HCT116 (cell line): ENCODE data around the gene ZDHHC14.

Experiments used
- EGR1 ChIP-seq: IDR thresholded peaks from 2 replicates; pipeline ENCODE4 v1.6.1; 2012; ENCODE audit warnings: low read depth
- EZH2phosphoT487 ChIP-seq: fragments of 200-600 bp; IDR thresholded peaks from 2 replicates; pipeline ENCODE4 v1.6.1; 2018; ENCODE audit warnings: antibody characterized with exemption, borderline replicate concordance
- POLR2A ChIP-seq: IDR thresholded peaks from 2 replicates; pipeline ENCODE4 v1.7.0; 2011; ENCODE audit warnings: borderline replicate concordance; ENCODE audit not compliant: insufficient read depth, insufficient read length; ENCODE audit errors: extremely low read depth
- POLR2AphosphoS5 ChIP-seq: IDR thresholded peaks from 2 replicates; pipeline ENCODE4 v1.6.1; 2011; ENCODE audit warnings: mild to moderate bottlenecking, low read depth, low read length, moderate library complexity
- TCF7L2 ChIP-seq: IDR thresholded peaks from 2 replicates; pipeline ENCODE4 v1.7.0; 2011; ENCODE audit warnings: borderline replicate concordance, inconsistent platforms; ENCODE audit not compliant: insufficient read depth, insufficient read length; ENCODE audit errors: extremely low read depth
- TF ChIP-seq, protein P1 (sequence below): IDR thresholded peaks from 2 replicates; pipeline ENCODE4 v1.6.1; 2011; ENCODE audit warnings: mild to moderate bottlenecking, low read length, moderate library complexity; ENCODE audit not compliant: insufficient replicate concordance; ENCODE audit errors: extremely low read depth
- TF ChIP-seq, protein P2 (sequence below), 3 experiments: fragments of 200-600 bp in 1 of 3; sonication (generic) in 1 of 3; IDR thresholded peaks in 2 of 3; conservative IDR thresholded peaks in 1 of 3; 2 replicates each; pipeline ENCODE4 v1.5.1; 2012 to 2017; ENCODE audit warnings: low read depth in 2 of 3, low read length in 2 of 3, antibody characterized with exemption in 1 of 3, borderline replicate concordance in 1 of 3, control low read depth in 1 of 3, mild to moderate bottlenecking in 1 of 3, mixed read lengths in 1 of 3, mixed run types in 1 of 3, moderate library complexity in 1 of 3; ENCODE audit not compliant: insufficient read depth in 1 of 3
- TF ChIP-seq, protein P3 (sequence below): IDR thresholded peaks from 2 replicates; pipeline ENCODE4 v1.6.1; 2012; ENCODE audit warnings: low read depth

DNA sequence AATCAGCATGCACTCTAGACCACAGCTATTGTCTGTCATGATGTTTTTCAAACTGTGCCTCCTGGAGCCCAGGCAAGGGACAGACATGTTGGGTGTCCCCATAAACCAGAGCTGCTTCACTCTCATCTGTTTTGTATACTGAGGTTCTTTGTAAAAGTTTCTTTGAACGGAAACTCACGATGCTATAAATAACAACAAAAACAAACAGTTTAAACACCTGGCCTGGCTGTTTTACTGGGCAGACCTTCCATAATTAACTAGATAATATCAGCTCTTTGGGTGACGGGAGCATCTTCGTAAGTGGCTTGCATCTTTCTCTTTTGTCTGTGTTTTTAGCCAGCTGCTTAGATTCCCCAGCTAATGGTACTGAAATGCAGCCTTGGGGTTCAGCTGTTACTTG is 190.3 kb downstream of the ZDHHC14 start:
- TF ChIP-seq, protein P1, sequence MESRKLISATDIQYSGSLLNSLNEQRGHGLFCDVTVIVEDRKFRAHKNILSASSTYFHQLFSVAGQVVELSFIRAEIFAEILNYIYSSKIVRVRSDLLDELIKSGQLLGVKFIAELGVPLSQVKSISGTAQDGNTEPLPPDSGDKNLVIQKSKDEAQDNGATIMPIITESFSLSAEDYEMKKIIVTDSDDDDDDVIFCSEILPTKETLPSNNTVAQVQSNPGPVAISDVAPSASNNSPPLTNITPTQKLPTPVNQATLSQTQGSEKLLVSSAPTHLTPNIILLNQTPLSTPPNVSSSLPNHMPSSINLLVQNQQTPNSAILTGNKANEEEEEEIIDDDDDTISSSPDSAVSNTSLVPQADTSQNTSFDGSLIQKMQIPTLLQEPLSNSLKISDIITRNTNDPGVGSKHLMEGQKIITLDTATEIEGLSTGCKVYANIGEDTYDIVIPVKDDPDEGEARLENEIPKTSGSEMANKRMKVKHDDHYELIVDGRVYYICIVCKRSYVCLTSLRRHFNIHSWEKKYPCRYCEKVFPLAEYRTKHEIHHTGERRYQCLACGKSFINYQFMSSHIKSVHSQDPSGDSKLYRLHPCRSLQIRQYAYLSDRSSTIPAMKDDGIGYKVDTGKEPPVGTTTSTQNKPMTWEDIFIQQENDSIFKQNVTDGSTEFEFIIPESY = no peak
- TF ChIP-seq, protein P2, sequence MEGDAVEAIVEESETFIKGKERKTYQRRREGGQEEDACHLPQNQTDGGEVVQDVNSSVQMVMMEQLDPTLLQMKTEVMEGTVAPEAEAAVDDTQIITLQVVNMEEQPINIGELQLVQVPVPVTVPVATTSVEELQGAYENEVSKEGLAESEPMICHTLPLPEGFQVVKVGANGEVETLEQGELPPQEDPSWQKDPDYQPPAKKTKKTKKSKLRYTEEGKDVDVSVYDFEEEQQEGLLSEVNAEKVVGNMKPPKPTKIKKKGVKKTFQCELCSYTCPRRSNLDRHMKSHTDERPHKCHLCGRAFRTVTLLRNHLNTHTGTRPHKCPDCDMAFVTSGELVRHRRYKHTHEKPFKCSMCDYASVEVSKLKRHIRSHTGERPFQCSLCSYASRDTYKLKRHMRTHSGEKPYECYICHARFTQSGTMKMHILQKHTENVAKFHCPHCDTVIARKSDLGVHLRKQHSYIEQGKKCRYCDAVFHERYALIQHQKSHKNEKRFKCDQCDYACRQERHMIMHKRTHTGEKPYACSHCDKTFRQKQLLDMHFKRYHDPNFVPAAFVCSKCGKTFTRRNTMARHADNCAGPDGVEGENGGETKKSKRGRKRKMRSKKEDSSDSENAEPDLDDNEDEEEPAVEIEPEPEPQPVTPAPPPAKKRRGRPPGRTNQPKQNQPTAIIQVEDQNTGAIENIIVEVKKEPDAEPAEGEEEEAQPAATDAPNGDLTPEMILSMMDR (IDR thresholded peaks at IDR 0.05 in 2 of 3, conservative IDR thresholded peaks at IDR 0.05 in 1 of 3; ENCODE audit: borderline replicate concordance in 1 of 3, insufficient read depth in 1 of 3, low read depth in 2 of 3, low read length in 2 of 3) = no peak
- TF ChIP-seq EZH2phosphoT487 (no peak), TCF7L2 (no peak), POLR2A (no peak), POLR2AphosphoS5 (no peak), EGR1 (no peak)
- TF ChIP-seq, protein P3, sequence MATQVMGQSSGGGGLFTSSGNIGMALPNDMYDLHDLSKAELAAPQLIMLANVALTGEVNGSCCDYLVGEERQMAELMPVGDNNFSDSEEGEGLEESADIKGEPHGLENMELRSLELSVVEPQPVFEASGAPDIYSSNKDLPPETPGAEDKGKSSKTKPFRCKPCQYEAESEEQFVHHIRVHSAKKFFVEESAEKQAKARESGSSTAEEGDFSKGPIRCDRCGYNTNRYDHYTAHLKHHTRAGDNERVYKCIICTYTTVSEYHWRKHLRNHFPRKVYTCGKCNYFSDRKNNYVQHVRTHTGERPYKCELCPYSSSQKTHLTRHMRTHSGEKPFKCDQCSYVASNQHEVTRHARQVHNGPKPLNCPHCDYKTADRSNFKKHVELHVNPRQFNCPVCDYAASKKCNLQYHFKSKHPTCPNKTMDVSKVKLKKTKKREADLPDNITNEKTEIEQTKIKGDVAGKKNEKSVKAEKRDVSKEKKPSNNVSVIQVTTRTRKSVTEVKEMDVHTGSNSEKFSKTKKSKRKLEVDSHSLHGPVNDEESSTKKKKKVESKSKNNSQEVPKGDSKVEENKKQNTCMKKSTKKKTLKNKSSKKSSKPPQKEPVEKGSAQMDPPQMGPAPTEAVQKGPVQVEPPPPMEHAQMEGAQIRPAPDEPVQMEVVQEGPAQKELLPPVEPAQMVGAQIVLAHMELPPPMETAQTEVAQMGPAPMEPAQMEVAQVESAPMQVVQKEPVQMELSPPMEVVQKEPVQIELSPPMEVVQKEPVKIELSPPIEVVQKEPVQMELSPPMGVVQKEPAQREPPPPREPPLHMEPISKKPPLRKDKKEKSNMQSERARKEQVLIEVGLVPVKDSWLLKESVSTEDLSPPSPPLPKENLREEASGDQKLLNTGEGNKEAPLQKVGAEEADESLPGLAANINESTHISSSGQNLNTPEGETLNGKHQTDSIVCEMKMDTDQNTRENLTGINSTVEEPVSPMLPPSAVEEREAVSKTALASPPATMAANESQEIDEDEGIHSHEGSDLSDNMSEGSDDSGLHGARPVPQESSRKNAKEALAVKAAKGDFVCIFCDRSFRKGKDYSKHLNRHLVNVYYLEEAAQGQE = no peak
